ENCODE data around the gene FN1.

DNA sequence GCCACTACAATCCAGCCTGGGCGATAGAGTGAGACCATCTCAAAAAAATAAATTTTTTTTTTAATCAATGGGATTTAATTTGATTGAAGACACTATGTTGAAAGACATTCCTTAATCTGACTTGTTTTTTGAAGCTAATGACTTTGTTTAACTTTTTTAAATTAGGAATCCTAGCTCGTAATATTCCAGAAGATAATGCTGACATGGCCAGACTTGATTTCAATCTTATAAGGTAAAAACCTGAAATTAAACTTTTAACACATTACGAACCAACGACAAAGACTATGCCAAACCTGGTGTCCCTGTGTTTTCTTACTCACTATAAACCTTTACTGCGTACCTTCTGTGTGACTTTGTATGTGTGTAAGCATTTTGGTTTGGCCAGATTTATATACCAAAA lies 116.4 kb downstream of the FN1 start:
- TF ChIP-seq, protein P1, sequence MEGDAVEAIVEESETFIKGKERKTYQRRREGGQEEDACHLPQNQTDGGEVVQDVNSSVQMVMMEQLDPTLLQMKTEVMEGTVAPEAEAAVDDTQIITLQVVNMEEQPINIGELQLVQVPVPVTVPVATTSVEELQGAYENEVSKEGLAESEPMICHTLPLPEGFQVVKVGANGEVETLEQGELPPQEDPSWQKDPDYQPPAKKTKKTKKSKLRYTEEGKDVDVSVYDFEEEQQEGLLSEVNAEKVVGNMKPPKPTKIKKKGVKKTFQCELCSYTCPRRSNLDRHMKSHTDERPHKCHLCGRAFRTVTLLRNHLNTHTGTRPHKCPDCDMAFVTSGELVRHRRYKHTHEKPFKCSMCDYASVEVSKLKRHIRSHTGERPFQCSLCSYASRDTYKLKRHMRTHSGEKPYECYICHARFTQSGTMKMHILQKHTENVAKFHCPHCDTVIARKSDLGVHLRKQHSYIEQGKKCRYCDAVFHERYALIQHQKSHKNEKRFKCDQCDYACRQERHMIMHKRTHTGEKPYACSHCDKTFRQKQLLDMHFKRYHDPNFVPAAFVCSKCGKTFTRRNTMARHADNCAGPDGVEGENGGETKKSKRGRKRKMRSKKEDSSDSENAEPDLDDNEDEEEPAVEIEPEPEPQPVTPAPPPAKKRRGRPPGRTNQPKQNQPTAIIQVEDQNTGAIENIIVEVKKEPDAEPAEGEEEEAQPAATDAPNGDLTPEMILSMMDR (IDR thresholded peaks at IDR 0.05; ENCODE audit: borderline replicate concordance, extremely low read depth, low read length, poor library complexity, severe bottlenecking), result no peak
- no peak for TF ChIP-seq EZH2 (IDR thresholded peaks at IDR 0.05; ENCODE audit: borderline replicate concordance, low read depth, low read length, severe bottlenecking)
